IMR-90 (cell line): ENCODE measurements around the gene ABCA4. TPM values are rescaled to one million over a fixed set of nuclear protein-coding genes. Genes with fewer than 3 reads are reported as not detected.

Experiments used
- ATAC-seq: fragments of 200-7000 bp; cut with Tn5 transposase; 2 replicates; pipeline ENCODE4 v1.9.1; 2020; ENCODE audit warnings: low read depth, mild to moderate bottlenecking, moderate library complexity
- BruUV-seq: library from RNA; stranded (reverse); fragments of 400-500 nt; replicated peaks from 2 replicates; lab custom pipeline; 2021; lab: Mats Ljungman, UMichigan
- CTCF ChIA-PET: fragments of 300-600 bp; formaldehyde crosslinking; extraction: SDS; loops from one replicate; lab custom pipeline; 2021; ENCODE audit warnings: antibody characterized with exemption; lab: Yijun Ruan, JAX
- POLR2A ChIA-PET: fragments of 300-600 bp; sonication (Branson Sonifier 250); formaldehyde crosslinking; loops from one replicate; lab custom pipeline; 2022; ENCODE audit warnings: antibody characterized with exemption; ENCODE audit not compliant: unreplicated experiment; lab: Charles Lee
- DNase-seq: peaks from one replicate; pipeline ENCODE4 v3.0.0; 2013
- H2AFZ ChIP-seq: replicated peaks from 2 replicates; pipeline ENCODE3; 2013; ENCODE audit warnings: low read length, mild to moderate bottlenecking; ENCODE audit not compliant: poor library complexity
- H2AK5ac ChIP-seq: 2 replicates; pipeline ENCODE4 v1.6.1; 2013; ENCODE audit warnings: low read depth, low read length, inconsistent platforms
- H2AK9ac ChIP-seq: replicated peaks from 2 replicates; pipeline ENCODE3; 2013; ENCODE audit warnings: mild to moderate bottlenecking, low read depth, low read length, moderate library complexity; ENCODE audit not compliant: poor library complexity
- H2BK120ac ChIP-seq: 2 replicates; pipeline ENCODE4 v1.6.1; 2013; ENCODE audit warnings: low read depth, low read length, inconsistent platforms
- H2BK15ac ChIP-seq: 3 replicates; pipeline ENCODE4 v1.6.1; 2013; ENCODE audit warnings: low read depth, low read length, inconsistent platforms
- H2BK20ac ChIP-seq: 2 replicates; pipeline ENCODE4 v1.6.1; 2013; ENCODE audit warnings: low read depth, mild to moderate bottlenecking, inconsistent platforms, low read length, moderate library complexity
- H2BK5ac ChIP-seq: 2 replicates; pipeline ENCODE4 v1.6.1; 2013; ENCODE audit warnings: mild to moderate bottlenecking, low read depth, low read length, inconsistent platforms; ENCODE audit not compliant: poor library complexity, severe bottlenecking
- H3K14ac ChIP-seq: replicated peaks from 2 replicates; pipeline ENCODE4 v1.6.1; 2013; ENCODE audit warnings: low read depth, low read length, inconsistent platforms
- H3K18ac ChIP-seq: 2 replicates; pipeline ENCODE4 v1.6.1; 2013; ENCODE audit warnings: low read depth, low read length, control low read depth
- H3K23ac ChIP-seq: 2 replicates; pipeline ENCODE4 v1.6.1; 2013; ENCODE audit warnings: low read depth, low read length, inconsistent platforms
- H3K27ac ChIP-seq: 2 replicates; pipeline ENCODE4 v1.5.1; 2013; ENCODE audit warnings: mild to moderate bottlenecking, control low read depth, low read length; ENCODE audit not compliant: insufficient read depth
- H3K27me3 ChIP-seq: 2 replicates; pipeline ENCODE4 v1.6.1; 2013; ENCODE audit warnings: low read length; ENCODE audit not compliant: control insufficient read depth, insufficient read depth
- H3K36me3 ChIP-seq: 2 replicates; pipeline ENCODE4 v1.6.1; 2013; ENCODE audit warnings: low read length, mixed read lengths; ENCODE audit not compliant: control insufficient read depth, insufficient read depth
- H3K4ac ChIP-seq: 2 replicates; pipeline ENCODE4 v1.6.1; 2013; ENCODE audit warnings: low read depth, low read length, inconsistent platforms
- H3K4me1 ChIP-seq: 2 replicates; pipeline ENCODE4 v1.6.1; 2013; ENCODE audit warnings: low read length, mixed read lengths; ENCODE audit not compliant: control insufficient read depth, insufficient read depth
- H3K4me2 ChIP-seq: 2 replicates; pipeline ENCODE4 v1.6.1; 2013; ENCODE audit warnings: low read depth, mild to moderate bottlenecking, control low read depth, low read length, moderate library complexity
- H3K4me3 ChIP-seq: 2 replicates; pipeline ENCODE4 v1.5.1; 2013; ENCODE audit warnings: low read depth, mild to moderate bottlenecking, control low read depth, low read length, moderate library complexity; ENCODE audit not compliant: insufficient read depth
- H3K56ac ChIP-seq: 2 replicates; pipeline ENCODE4 v1.6.1; 2013; ENCODE audit warnings: low read length, inconsistent platforms; ENCODE audit not compliant: insufficient read depth; ENCODE audit errors: extremely low read depth
- H3K79me1 ChIP-seq, 2 experiments: 2 replicates each; pipeline ENCODE4 v1.6.1; 2013; ENCODE audit warnings: low read length in 2 of 2, inconsistent platforms in 1 of 2, low read depth in 1 of 2
- H3K9ac ChIP-seq: 2 replicates; pipeline ENCODE4 v1.6.1; 2013; ENCODE audit warnings: low read depth, low read length, control low read depth
- H3K9me1 ChIP-seq: 2 replicates; pipeline ENCODE4 v1.6.1; 2013; ENCODE audit warnings: low read length, inconsistent platforms; ENCODE audit not compliant: insufficient read depth
- H3K9me3 ChIP-seq: 2 replicates; pipeline ENCODE4 v1.6.1; 2013; ENCODE audit warnings: low read length; ENCODE audit not compliant: control insufficient read depth, insufficient read depth
- H4K20me1 ChIP-seq: 2 replicates; pipeline ENCODE4 v1.6.1; 2013; ENCODE audit warnings: low read length, inconsistent platforms; ENCODE audit not compliant: insufficient read depth
- H4K5ac ChIP-seq: 2 replicates; pipeline ENCODE4 v1.6.1; 2013; ENCODE audit warnings: mild to moderate bottlenecking, low read depth, low read length, control low read depth
- H4K8ac ChIP-seq, 2 experiments: 2 replicates each; pipeline ENCODE4 v1.6.1; 2013; ENCODE audit warnings: low read depth in 2 of 2, low read length in 2 of 2, control low read depth in 1 of 2, inconsistent platforms in 1 of 2
- H4K91ac ChIP-seq: 2 replicates; pipeline ENCODE4 v1.6.1; 2013; ENCODE audit warnings: low read depth, low read length, inconsistent platforms; ENCODE audit not compliant: insufficient read depth
- CEBPB ChIP-seq: IDR thresholded peaks from 2 replicates; pipeline ENCODE4 v1.6.1; 2012; ENCODE audit warnings: low read depth, low read length, improper control_type of control experiment
- CHD1 ChIP-seq: IDR thresholded peaks from 2 replicates; pipeline ENCODE4 v1.6.1; 2012; ENCODE audit warnings: low read depth, low read length, improper control_type of control experiment
- MAFK ChIP-seq: IDR thresholded peaks from 2 replicates; pipeline ENCODE4 v1.6.1; 2012; ENCODE audit warnings: low read depth, low read length, improper control_type of control experiment
- MAZ ChIP-seq: IDR thresholded peaks from 2 replicates; pipeline ENCODE4 v1.6.1; 2012; ENCODE audit warnings: low read depth, mild to moderate bottlenecking, low read length, improper control_type of control experiment, moderate library complexity, borderline replicate concordance
- MXI1 ChIP-seq: IDR thresholded peaks from 2 replicates; pipeline ENCODE4 v1.6.1; 2012; ENCODE audit warnings: low read depth, mild to moderate bottlenecking, low read length, moderate library complexity, borderline replicate concordance
- NFE2L2 ChIP-seq: fragments of 150-350 bp; IDR thresholded peaks from 2 replicates; pipeline ENCODE4 v1.6.1; 2016; ENCODE audit warnings: low read depth, mild to moderate bottlenecking, low read length
- RAD21 ChIP-seq: IDR thresholded peaks from 2 replicates; pipeline ENCODE4 v1.6.1; 2012; ENCODE audit warnings: low read length, improper control_type of control experiment
- RCOR1 ChIP-seq: IDR thresholded peaks from 2 replicates; pipeline ENCODE4 v1.6.1; 2012; ENCODE audit warnings: mild to moderate bottlenecking, low read length, improper control_type of control experiment; ENCODE audit not compliant: insufficient replicate concordance
- WGBS, 2 experiments: methylation state at CpG; one replicate each; pipeline versions ENCODE4 v1.1.5 to v1.1.7; 2013; ENCODE audit warnings: missing lambda C conversion rate in 2 of 2; ENCODE audit not compliant: insufficient read length in 1 of 2; ENCODE audit errors: extremely low coverage in 2 of 2; 5-methylcytosine and 5-hydroxymethylcytosine counted together
- dilution Hi-C: fragments of 300-500 bp; cut with HindIII; formaldehyde crosslinking; loops from one replicate; pipeline ENCODE4 v1.14.3; 2018; ENCODE audit warnings: low sequenced_read_pairs; ENCODE audit not compliant: unreplicated experiment
- in situ Hi-C: fragments of 300-500 bp; cut with MboI; formaldehyde crosslinking; loops from 3 replicates; pipeline ENCODE4 v1.14.3; 2019; ENCODE audit warnings: low sequenced_read_pairs, inconsistent platforms, mixed read lengths
- intact Hi-C: fragments of 100-400 bp; cut with micrococcal nuclease; formaldehyde crosslinking; loops from 2 replicates; pipeline ENCODE4 v1.10.0; 2022
- polyA plus RNA-seq, 3 experiments: library from polyadenylated mRNA; depleted of rRNA; stranded (reverse); fragments of >200 nt; gene quantifications; 2 replicates each; pipeline ENCODE4 v1.2.3, GENCODE V29; 2012; ENCODE audit warnings: low replicate concordance in 1 of 3
- total RNA-seq: library from RNA; depleted of rRNA; stranded (reverse); fragments of >200 nt; gene quantifications from 2 replicates; pipeline ENCODE4 v1.2.3, GENCODE V29; 2012
- TF ChIP-seq, protein P1 (sequence below): fragments of 150-350 bp; IDR thresholded peaks from 2 replicates; pipeline ENCODE4 v1.6.1; 2017; ENCODE audit warnings: mild to moderate bottlenecking, antibody characterized with exemption, low read length, low read depth
- TF ChIP-seq, protein P2 (sequence below): fragments of 150-350 bp; IDR thresholded peaks from 2 replicates; pipeline ENCODE4 v1.6.1; 2016; ENCODE audit warnings: low read depth, mild to moderate bottlenecking, low read length, moderate library complexity, borderline replicate concordance
- TF ChIP-seq, protein P3 (sequence below): conservative IDR thresholded peaks from 2 replicates; pipeline ENCODE4 v1.5.1; 2012; ENCODE audit warnings: mild to moderate bottlenecking, low read depth, low read length, improper control_type of control experiment

Gene ABCA4
- total and polyA plus RNA-seq, 2 of the 4 experiments (the other 2 are of a cell fraction) = under 0.01 to 0.36 TPM

DNA sequence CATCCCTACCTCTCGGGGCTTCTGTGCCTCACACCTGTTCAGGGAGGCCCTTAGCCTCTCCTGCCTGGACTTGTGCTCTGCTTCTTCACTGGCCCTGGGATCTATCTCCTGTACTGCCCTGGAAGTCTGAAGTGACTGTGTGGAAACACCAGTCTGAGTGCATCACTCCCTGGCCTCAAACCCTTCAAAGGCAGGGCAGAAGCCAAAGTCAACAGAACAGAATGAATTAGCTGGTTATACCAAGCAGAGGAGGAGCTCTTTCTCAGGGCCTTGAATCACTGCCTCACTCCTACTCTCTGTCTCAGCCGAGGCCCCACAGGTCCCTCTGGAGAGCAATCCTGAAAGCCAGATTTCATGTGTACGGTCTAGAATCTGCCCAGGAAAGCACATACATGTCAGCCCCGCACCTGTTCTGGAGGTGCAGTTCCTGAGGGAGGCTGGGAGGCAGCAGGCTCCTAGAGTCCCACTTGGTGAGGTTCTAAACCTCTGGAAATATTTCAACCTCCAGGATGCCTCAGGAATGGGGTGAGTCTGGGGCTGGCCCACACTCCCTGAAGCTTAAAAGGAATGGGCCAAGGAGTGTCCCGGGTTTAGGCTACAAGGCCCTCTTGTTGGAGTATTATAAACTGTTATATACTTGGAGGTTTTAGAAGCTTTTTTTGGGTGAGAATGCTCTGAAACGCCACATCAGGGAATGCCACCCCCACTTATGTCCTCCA is 98.3 kb downstream of the ABCA4 start:
- H4K8ac ChIP-seq = peak overlapping the region; percentile 48 to 66
- H2BK20ac ChIP-seq = peak overlapping the region; percentile 75
- H4K20me1 ChIP-seq = peaks cover 11% of the 10 kb centered on the region; the same call in 1 of the 2 replicates
- peak overlapping the region; percentile 47 for H3K14ac ChIP-seq
- no CpG with 5 or more reads among the region's 6 CpGs for WGBS, 2 experiments
- BruUV-seq = no TSS peak
- H3K9me3 ChIP-seq = no peaks in the 10 kb centered on the region
- peak overlapping the region; percentile 12; the same call in 1 of the 2 replicates for H3K9ac ChIP-seq
- in situ Hi-C loops = loop anchor here (10.0 kb wide), 1 partner anchor 312 kb away; no protein-coding TSS in a partner anchor
- no peak overlapping the region for H2AK9ac ChIP-seq
- peak overlapping the region; percentile 90 for H3K18ac ChIP-seq
- dilution Hi-C loops = no loop called here
- H2BK15ac ChIP-seq = peak overlapping the region; percentile 95
- peak; percentile 96 for DNase-seq
- intact Hi-C loops = loop anchor here (10.0 kb wide), 1 partner anchor 782 kb away; no protein-coding TSS in a partner anchor
- H2AK5ac ChIP-seq = peak overlapping the region; percentile 92
- peak overlapping the region; percentile 85 for H2BK120ac ChIP-seq
- peak overlapping the region; percentile 85 for H4K91ac ChIP-seq
- H3K36me3 ChIP-seq = no peaks in the 10 kb centered on the region
- no peak for TF ChIP-seq RAD21
- TF ChIP-seq NFE2L2 = peak; percentile 49; the same call in 1 of the 2 replicates
- TF ChIP-seq, protein P1, sequence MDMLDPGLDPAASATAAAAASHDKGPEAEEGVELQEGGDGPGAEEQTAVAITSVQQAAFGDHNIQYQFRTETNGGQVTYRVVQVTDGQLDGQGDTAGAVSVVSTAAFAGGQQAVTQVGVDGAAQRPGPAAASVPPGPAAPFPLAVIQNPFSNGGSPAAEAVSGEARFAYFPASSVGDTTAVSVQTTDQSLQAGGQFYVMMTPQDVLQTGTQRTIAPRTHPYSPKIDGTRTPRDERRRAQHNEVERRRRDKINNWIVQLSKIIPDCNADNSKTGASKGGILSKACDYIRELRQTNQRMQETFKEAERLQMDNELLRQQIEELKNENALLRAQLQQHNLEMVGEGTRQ = no peak
- no peak for TF ChIP-seq MAZ
- TF ChIP-seq, protein P2, sequence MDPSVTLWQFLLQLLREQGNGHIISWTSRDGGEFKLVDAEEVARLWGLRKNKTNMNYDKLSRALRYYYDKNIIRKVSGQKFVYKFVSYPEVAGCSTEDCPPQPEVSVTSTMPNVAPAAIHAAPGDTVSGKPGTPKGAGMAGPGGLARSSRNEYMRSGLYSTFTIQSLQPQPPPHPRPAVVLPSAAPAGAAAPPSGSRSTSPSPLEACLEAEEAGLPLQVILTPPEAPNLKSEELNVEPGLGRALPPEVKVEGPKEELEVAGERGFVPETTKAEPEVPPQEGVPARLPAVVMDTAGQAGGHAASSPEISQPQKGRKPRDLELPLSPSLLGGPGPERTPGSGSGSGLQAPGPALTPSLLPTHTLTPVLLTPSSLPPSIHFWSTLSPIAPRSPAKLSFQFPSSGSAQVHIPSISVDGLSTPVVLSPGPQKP = no peak
- peak; percentile 51 for TF ChIP-seq RCOR1
- no peak for TF ChIP-seq MAFK
- no peak for TF ChIP-seq CHD1
- TF ChIP-seq MXI1 = no peak
- peak; percentile 74 for TF ChIP-seq CEBPB
- TF ChIP-seq, protein P3, sequence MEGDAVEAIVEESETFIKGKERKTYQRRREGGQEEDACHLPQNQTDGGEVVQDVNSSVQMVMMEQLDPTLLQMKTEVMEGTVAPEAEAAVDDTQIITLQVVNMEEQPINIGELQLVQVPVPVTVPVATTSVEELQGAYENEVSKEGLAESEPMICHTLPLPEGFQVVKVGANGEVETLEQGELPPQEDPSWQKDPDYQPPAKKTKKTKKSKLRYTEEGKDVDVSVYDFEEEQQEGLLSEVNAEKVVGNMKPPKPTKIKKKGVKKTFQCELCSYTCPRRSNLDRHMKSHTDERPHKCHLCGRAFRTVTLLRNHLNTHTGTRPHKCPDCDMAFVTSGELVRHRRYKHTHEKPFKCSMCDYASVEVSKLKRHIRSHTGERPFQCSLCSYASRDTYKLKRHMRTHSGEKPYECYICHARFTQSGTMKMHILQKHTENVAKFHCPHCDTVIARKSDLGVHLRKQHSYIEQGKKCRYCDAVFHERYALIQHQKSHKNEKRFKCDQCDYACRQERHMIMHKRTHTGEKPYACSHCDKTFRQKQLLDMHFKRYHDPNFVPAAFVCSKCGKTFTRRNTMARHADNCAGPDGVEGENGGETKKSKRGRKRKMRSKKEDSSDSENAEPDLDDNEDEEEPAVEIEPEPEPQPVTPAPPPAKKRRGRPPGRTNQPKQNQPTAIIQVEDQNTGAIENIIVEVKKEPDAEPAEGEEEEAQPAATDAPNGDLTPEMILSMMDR = no peak
- peak overlapping the region; percentile 98; the same call in 1 of the 2 replicates for H3K27ac ChIP-seq
- peak overlapping the region; percentile 82 for H3K4ac ChIP-seq
- no peaks in the 10 kb centered on the region for H3K27me3 ChIP-seq
- no peak overlapping the region for H3K56ac ChIP-seq
- peak overlapping the region; percentile 90 for H2BK5ac ChIP-seq
- peaks cover 19% of the 10 kb centered on the region for H3K9me1 ChIP-seq
- peaks cover 28% of the 10 kb centered on the region for H3K4me1 ChIP-seq
- peak overlapping the region; percentile 69; the same call in 1 of the 2 replicates for H3K23ac ChIP-seq
- no peaks in the 10 kb centered on the region for H3K79me1 ChIP-seq
- ChIA-PET POLR2A (interaction anchor here (0.5 to 0.6 kb wide), 3 partner anchors 206 to 1002 kb away, joined by 3 to 6 read pairs (median 4); no protein-coding TSS in a partner anchor), CTCF (interaction anchor here (2.3 to 8.3 kb wide), 3 partner anchors 18 to 311 kb away, joined by 7 to 90 read pairs (median 16); no protein-coding TSS in a partner anchor)
- H3K4me2 ChIP-seq = no peak overlapping the region
- peak; percentile 70 for ATAC-seq
- H2AFZ ChIP-seq = peak overlapping the region; percentile 28
- H4K5ac ChIP-seq = peak overlapping the region; percentile 69
- H3K4me3 ChIP-seq = no peak overlapping the region
